Muscle layer of colon (tissue), 2 donors: ENCODE measurements around the gene WARS2.
A peak's percentile ranks its signal among the peaks of the same experiment; 100 is the strongest.
"Not testable (repeated sequence)": the region's sequence is repeated elsewhere in the genome, so short reads cannot be mapped to it uniquely, and the experiment has no call there.

Source experiments
- H3K27ac ChIP-seq: one replicate; pipeline ENCODE4 v1.7.0; 2013; ENCODE audit warnings: low read depth, mild to moderate bottlenecking, low read length, moderate library complexity
- H3K27me3 ChIP-seq, 2 donors: one replicate each; pipeline ENCODE4 v1.7.0; 2013; ENCODE audit warnings: low read length in 2 of 2, mild to moderate bottlenecking in 2 of 2; ENCODE audit not compliant: insufficient read depth in 2 of 2, control insufficient read depth in 1 of 2
- H3K36me3 ChIP-seq: one replicate; pipeline ENCODE4 v1.7.0; 2013; ENCODE audit warnings: mild to moderate bottlenecking, low read length; ENCODE audit not compliant: insufficient read depth
- H3K4me1 ChIP-seq: one replicate; pipeline ENCODE4 v1.7.0; 2013; ENCODE audit warnings: mild to moderate bottlenecking, low read length; ENCODE audit not compliant: insufficient read depth
- H3K4me3 ChIP-seq, 2 donors: one replicate each; pipeline ENCODE4 v1.7.0; 2013; ENCODE audit warnings: low read length in 2 of 2, low read depth in 1 of 2, mild to moderate bottlenecking in 1 of 2, moderate library complexity in 1 of 2
- H3K9ac ChIP-seq: one replicate; pipeline ENCODE4 v1.7.0; 2013; ENCODE audit warnings: low read length
- H3K9me3 ChIP-seq: one replicate; pipeline ENCODE4 v1.7.0; 2013; ENCODE audit warnings: mild to moderate bottlenecking, low read length
- donor health status: abdominal sarcoma.
- donor health status: Adenocarcinoma of cecum.

The WARS2 gene

GRCh38 chr1:119139403-119139802 is 1.1 kb downstream of the WARS2 start:
- Histone ChIP-seq H3K9me3 (no peaks in the 10 kb centered on the region), H3K4me3 (peak overlapping the region; percentile 59 to 78), H3K4me1 (peaks cover 20% of the 10 kb centered on the region), H3K36me3 (no peaks in the 10 kb centered on the region), H3K27me3 (no peaks in the 10 kb centered on the region), H3K9ac (peak overlapping the region; percentile 91), H3K27ac (peak overlapping the region; percentile 94)

- no peaks in the 10 kb centered on the region for H3K27me3 ChIP-seq
- H3K9ac ChIP-seq: no peak overlapping the region
- H3K4me3 ChIP-seq: no peak overlapping the region
- peaks cover 11% of the 10 kb centered on the region for H3K4me1 ChIP-seq
- no peaks in the 10 kb centered on the region for H3K36me3 ChIP-seq
- no peak overlapping the region for H3K27ac ChIP-seq
- no peaks in the 10 kb centered on the region for H3K9me3 ChIP-seq
These were observed 4.1 kb downstream of the WARS2 start for GRCh38 chr1:119136401-119136800.

GRCh38 chr1:119133987-119134386 is 6.5 kb downstream of the WARS2 start:
- Histone ChIP-seq H3K27ac (no peak overlapping the region), H3K9ac (no peak overlapping the region), H3K4me3 (no peak overlapping the region), H3K4me1 (no peaks in the 10 kb centered on the region), H3K9me3 (no peaks in the 10 kb centered on the region), H3K36me3 (no peaks in the 10 kb centered on the region), H3K27me3 (no peaks in the 10 kb centered on the region)

- Histone ChIP-seq H3K27ac (no peak overlapping the region), H3K27me3 (no peaks in the 10 kb centered on the region)
These were observed 8.3 kb downstream of the WARS2 start for GRCh38 chr1:119132179-119132578.

GRCh38 chr1:119125874-119126273 is 14.6 kb downstream of the WARS2 start:
- Histone ChIP-seq H3K9me3 (no peaks in the 10 kb centered on the region), H3K4me1 (no peaks in the 10 kb centered on the region), H3K27ac (no peak overlapping the region), H3K9ac (no peak overlapping the region), H3K36me3 (no peaks in the 10 kb centered on the region), H3K4me3 (no peak overlapping the region), H3K27me3 (no peaks in the 10 kb centered on the region)

More at GRCh38 chr1:119132179-119132578, 8.3 kb downstream of the WARS2 start:
- no peaks in the 10 kb centered on the region for H3K9me3 ChIP-seq
- H3K9ac ChIP-seq: no peak overlapping the region
- H3K4me1 ChIP-seq: no peaks in the 10 kb centered on the region
- no peak overlapping the region for H3K4me3 ChIP-seq
- H3K36me3 ChIP-seq: no peaks in the 10 kb centered on the region

- no peaks in the 10 kb centered on the region for H3K4me1 ChIP-seq
- no peak overlapping the region for H3K9ac ChIP-seq
- H3K27ac ChIP-seq: no peak overlapping the region
- no peak overlapping the region for H3K4me3 ChIP-seq
- H3K27me3 ChIP-seq: no peaks in the 10 kb centered on the region
- no peaks in the 10 kb centered on the region for H3K36me3 ChIP-seq
- H3K9me3 ChIP-seq: no peaks in the 10 kb centered on the region
These were observed 15.7 kb downstream of the WARS2 start for GRCh38 chr1:119124764-119125163.

- not testable (repeated sequence) for H3K9ac ChIP-seq, H3K9me3 ChIP-seq, H3K4me3 ChIP-seq, H3K4me1 ChIP-seq, H3K27me3 ChIP-seq, H3K36me3 ChIP-seq, H3K27ac ChIP-seq
These were observed 18.6 kb downstream of the WARS2 start for GRCh38 chr1:119121872-119122271.

GRCh38 chr1:119116725-119117124 is 23.7 kb downstream of the WARS2 start:
- Histone ChIP-seq H3K9me3 (no peaks in the 10 kb centered on the region), H3K27ac (no peak overlapping the region), H3K36me3 (no peaks in the 10 kb centered on the region), H3K4me1 (peaks cover 17% of the 10 kb centered on the region), H3K9ac (no peak overlapping the region), H3K4me3 (no peak overlapping the region), H3K27me3 (no peaks in the 10 kb centered on the region)

GRCh38 chr1:119115736-119116135 is 24.7 kb downstream of the WARS2 start:
- Histone ChIP-seq H3K4me3 (no peak overlapping the region), H3K27me3 (no peaks in the 10 kb centered on the region), H3K9me3 (no peaks in the 10 kb centered on the region), H3K36me3 (no peaks in the 10 kb centered on the region), H3K9ac (no peak overlapping the region), H3K4me1 (peaks cover 17% of the 10 kb centered on the region), H3K27ac (no peak overlapping the region)

- Histone ChIP-seq H3K27me3 (no peaks in the 10 kb centered on the region), H3K9ac (no peak overlapping the region), H3K27ac (no peak overlapping the region), H3K9me3 (no peaks in the 10 kb centered on the region), H3K36me3 (no peaks in the 10 kb centered on the region), H3K4me1 (peaks cover 17% of the 10 kb centered on the region), H3K4me3 (no peak overlapping the region)
These were observed 25.1 kb downstream of the WARS2 start for GRCh38 chr1:119115311-119115710.

- no peak overlapping the region for H3K27ac ChIP-seq
- no peak overlapping the region for H3K4me3 ChIP-seq
- no peak overlapping the region for H3K9ac ChIP-seq
- no peaks in the 10 kb centered on the region for H3K9me3 ChIP-seq
- H3K27me3 ChIP-seq: no peaks in the 10 kb centered on the region
- H3K4me1 ChIP-seq: peaks cover 17% of the 10 kb centered on the region
- H3K36me3 ChIP-seq: no peaks in the 10 kb centered on the region
These were observed 25.7 kb downstream of the WARS2 start for GRCh38 chr1:119114786-119115185.

- Histone ChIP-seq H3K27ac (no peak overlapping the region), H3K9me3 (no peaks in the 10 kb centered on the region), H3K9ac (no peak overlapping the region), H3K4me3 (no peak overlapping the region), H3K36me3 (no peaks in the 10 kb centered on the region), H3K4me1 (peaks cover 16% of the 10 kb centered on the region), H3K27me3 (no peaks in the 10 kb centered on the region)
These were observed 27.7 kb downstream of the WARS2 start for GRCh38 chr1:119112791-119113190.
